Muscle of leg (tissue), 11 donors: ENCODE data around the gene OR10A6. TPM values are rescaled to one million over a fixed set of nuclear protein-coding genes. Genes with fewer than 3 reads are reported as not detected.
A peak's percentile ranks its signal among the peaks of the same experiment; 100 is the strongest.

Source experiments
- DNase-seq: peaks from one replicate; pipeline ENCODE4 v3.0.0; 2013
- H3K27ac ChIP-seq: one replicate; pipeline ENCODE4 v1.5.1; 2013; ENCODE audit warnings: mild to moderate bottlenecking, low read length, control low read depth
- H3K27me3 ChIP-seq: one replicate; pipeline ENCODE4 v1.6.1; 2013; ENCODE audit warnings: low read length; ENCODE audit not compliant: control insufficient read depth, insufficient read depth
- H3K36me3 ChIP-seq: one replicate; pipeline ENCODE4 v1.6.1; 2013; ENCODE audit warnings: low read length; ENCODE audit not compliant: control insufficient read depth, insufficient read depth
- H3K4me1 ChIP-seq: one replicate; pipeline ENCODE4 v1.6.1; 2013; ENCODE audit warnings: low read length; ENCODE audit not compliant: control insufficient read depth, insufficient read depth
- H3K4me3 ChIP-seq: one replicate; pipeline ENCODE4 v1.5.1; 2013; ENCODE audit warnings: low read length, control low read depth
- H3K9me3 ChIP-seq: replicated peaks from 2 replicates; pipeline ENCODE4 v1.6.1; 2013; ENCODE audit warnings: low read depth, low read length; ENCODE audit not compliant: control insufficient read depth
- WGBS: methylation state at CpG from one replicate; pipeline ENCODE4 v1.1.5; 2013; ENCODE audit warnings: missing lambda C conversion rate; ENCODE audit not compliant: insufficient coverage; 5-methylcytosine and 5-hydroxymethylcytosine counted together
- polyA plus RNA-seq, 8 donors: library from polyadenylated mRNA; unstranded; fragments of 120-200 nt; gene quantifications; one replicate each; pipeline versions ENCODE4 v1.2.1 to v1.2.3, GENCODE V29; 2013; ENCODE audit warnings: inconsistent platforms in 1 of 8, low replicate concordance in 1 of 8; ENCODE audit not compliant: insufficient read length in 8 of 8, insufficient read depth in 1 of 8
- total RNA-seq: library from RNA; stranded (reverse); fragments of 120-200 nt; gene quantifications from one replicate; pipeline ENCODE4 v1.2.4, GENCODE V29; 2013

Gene OR10A6
- total and polyA plus RNA-seq, 9 donors = not detected

DNA sequence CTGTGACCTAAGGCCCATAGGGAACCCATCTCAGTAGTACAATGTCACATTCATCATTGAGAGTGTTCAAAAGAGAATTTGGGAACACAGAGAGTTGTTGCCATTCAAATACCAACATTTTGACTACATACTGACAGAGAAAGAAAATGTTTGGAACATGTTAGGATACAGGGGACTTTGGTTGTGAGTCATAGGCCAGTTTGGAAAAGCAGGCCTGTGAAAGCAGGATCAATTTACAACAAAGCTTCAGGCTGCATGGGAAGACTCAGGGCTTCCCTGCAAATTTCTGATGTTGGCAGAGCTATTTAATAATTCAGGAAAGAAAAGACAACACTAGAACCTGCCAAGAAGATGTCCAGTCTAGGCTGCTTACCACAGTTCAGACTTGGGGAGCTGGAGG, 33.8 kb upstream of the OR10A6 start:
- Histone ChIP-seq H3K9me3 (no peaks in the 10 kb centered on the region), H3K36me3 (no peaks in the 10 kb centered on the region), H3K27ac (no peak overlapping the region), H3K4me3 (no peak overlapping the region), H3K27me3 (no peaks in the 10 kb centered on the region), H3K4me1 (no peaks in the 10 kb centered on the region)
- DNase-seq = no peak

DNA sequence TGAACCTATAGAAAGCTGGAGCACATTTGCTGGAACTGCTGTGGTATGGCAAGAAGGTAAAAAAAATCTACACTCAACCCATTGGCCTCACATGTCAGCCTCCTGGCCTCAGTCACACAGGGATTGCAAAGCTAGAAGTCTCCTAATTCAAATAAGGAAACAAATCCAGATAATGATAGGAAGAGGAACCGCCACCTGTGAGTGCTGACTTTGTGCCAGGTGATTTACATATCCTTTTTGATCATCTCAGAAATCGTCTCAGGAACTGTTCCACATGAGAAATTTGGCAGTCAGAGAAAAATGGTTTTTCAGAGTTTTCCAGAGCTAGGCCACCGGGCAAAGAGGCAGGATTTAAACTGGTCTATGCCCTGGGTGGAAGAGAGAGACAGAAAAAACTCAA, 33.2 kb upstream of the OR10A6 start:
- Histone ChIP-seq H3K27ac (no peak overlapping the region), H3K36me3 (no peaks in the 10 kb centered on the region), H3K27me3 (no peaks in the 10 kb centered on the region), H3K4me1 (no peaks in the 10 kb centered on the region), H3K4me3 (no peak overlapping the region), H3K9me3 (no peaks in the 10 kb centered on the region)
- DNase-seq = no peak
- 66% methylated on average over 3 of the region's 3 CpGs for WGBS

DNA sequence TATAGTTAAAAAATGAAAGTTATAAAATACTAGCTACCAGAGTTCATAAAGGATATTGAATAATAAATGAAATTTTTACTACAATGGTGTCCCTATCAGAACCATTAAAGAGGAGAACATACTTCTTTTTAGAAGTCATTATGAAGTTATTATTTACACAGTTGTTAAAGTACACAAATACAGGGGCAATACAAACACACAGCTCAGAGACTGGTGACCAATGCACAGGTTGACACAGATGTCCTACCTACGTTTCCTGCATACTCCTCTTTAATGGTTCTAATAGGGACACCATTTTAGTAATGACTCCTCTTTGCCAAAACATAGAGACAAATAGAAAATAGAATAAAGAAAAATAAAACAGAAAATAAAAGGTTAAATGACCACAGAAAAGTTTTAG, 24.1 kb upstream of the OR10A6 start:
- WGBS = no CpG with 5 or more reads among the region's 1 CpG
- Histone ChIP-seq H3K4me1 (no peaks in the 10 kb centered on the region), H3K9me3 (no peaks in the 10 kb centered on the region), H3K4me3 (no peak overlapping the region), H3K27me3 (no peaks in the 10 kb centered on the region), H3K36me3 (no peaks in the 10 kb centered on the region), H3K27ac (no peak overlapping the region)
- DNase-seq = no peak

DNA sequence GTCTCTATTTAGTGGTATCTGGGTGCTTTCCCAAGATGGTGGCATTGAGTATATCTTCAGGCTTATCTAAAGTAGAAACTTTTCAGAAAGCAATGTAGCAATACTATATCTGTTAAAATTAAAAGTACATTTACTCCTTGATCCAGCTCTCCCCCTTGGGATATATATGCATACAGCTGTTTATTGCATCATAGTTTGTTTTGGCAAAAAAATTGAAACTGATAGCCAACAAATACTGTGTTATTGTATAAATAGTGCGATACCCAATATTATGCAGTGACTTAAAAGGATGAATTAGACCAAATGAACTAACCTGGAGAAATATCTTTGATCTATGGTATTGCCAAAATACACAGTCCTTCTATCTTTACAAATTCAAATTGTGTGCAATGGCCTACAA, 18.9 kb upstream of the OR10A6 start:
- peak; percentile 7 for DNase-seq
- no CpG with 5 or more reads among the region's 1 CpG for WGBS
- Histone ChIP-seq H3K9me3 (peaks cover 5% of the 10 kb centered on the region), H3K36me3 (no peaks in the 10 kb centered on the region), H3K4me3 (no peak overlapping the region), H3K27ac (no peak overlapping the region), H3K4me1 (no peaks in the 10 kb centered on the region), H3K27me3 (no peaks in the 10 kb centered on the region)

DNA sequence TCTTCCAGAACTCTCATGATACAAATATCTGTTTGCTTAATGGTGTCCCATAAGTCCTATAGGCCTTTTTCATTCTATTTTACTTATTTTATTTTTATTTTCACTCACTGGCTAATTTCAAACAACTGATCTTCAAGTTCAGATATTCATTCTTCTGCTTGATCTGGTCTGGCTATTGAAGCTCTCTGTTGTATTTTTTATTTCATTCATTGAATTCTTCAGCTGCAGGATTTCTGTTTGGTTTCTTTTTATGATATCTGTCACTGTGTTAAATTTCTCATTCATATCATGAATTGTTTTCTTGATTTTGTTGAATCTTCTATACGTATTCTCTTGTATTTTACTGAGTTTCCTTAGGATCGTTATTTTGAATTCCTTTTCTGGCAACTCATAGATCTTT, 13.1 kb upstream of the OR10A6 start:
- Histone ChIP-seq H3K27ac (no peak overlapping the region), H3K9me3 (peaks cover 21% of the 10 kb centered on the region), H3K4me1 (no peaks in the 10 kb centered on the region), H3K27me3 (no peaks in the 10 kb centered on the region), H3K36me3 (no peaks in the 10 kb centered on the region), H3K4me3 (no peak overlapping the region)
- DNase-seq = no peak
- no CpG with 5 or more reads among the region's 2 CpGs for WGBS

DNA sequence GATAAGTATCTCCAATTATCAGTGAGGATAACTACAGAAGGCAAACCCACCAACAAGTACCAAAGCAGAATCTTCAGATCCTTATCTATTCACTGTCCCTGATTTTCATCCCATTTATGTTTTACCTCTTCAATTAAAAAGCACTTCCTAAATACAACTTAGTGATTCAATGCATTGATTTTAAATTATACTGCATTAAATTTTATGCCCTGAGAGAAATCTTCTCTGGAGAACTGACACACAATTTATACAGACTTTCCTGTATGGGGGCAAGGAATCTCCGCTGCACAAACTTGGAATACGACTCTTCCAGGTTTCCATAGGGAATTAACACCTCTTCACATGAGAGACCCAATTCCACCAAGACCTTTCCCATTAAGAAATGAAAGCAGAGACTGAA, 10.5 kb upstream of the OR10A6 start, which contains the start of gene OR10A3:
Gene OR10A3 (minus strand): TSS at position 101 of the 400 bp plus-strand sequence. CDS start 2,188 bp downstream, outside the sequence.
- no CpG with 5 or more reads among the region's 2 CpGs for WGBS
- H3K9me3 ChIP-seq = peaks cover 21% of the 10 kb centered on the region

DNA sequence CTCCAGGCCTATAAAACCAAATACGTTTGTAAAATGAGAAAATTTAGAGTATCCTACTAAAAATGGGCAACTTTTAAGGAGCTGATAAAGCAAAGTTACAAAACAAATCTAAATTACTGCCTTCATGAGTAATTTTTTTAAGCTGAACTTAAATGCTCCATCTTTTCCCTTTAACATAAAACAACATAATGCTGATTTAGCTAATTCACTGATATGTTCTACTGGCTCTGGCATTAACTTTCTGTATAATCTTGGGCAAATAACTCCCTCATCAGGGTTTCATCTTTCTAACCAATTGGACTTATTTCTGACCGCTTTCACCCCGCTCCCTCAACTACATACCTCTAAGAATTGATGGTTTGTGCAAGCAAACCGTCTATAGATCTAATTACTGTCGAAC, 10.1 kb upstream of the OR10A6 start:
- DNase-seq = no peak
- WGBS = no CpG with 5 or more reads among the region's 5 CpGs
- peaks cover 21% of the 10 kb centered on the region for H3K9me3 ChIP-seq
- no peak overlapping the region for H3K27ac ChIP-seq
- no peaks in the 10 kb centered on the region for H3K27me3 ChIP-seq
- H3K4me1 ChIP-seq = no peaks in the 10 kb centered on the region
- no peaks in the 10 kb centered on the region for H3K36me3 ChIP-seq
- H3K4me3 ChIP-seq = no peak overlapping the region

More for the DNA sequence above, 10.5 kb upstream of the OR10A6 start, which contains the start of gene OR10A3:
- Histone ChIP-seq H3K4me3 (no peak within 1 kb of the TSS), H3K36me3 (no peaks in the 10 kb centered on the region), H3K4me1 (no peaks in the 10 kb centered on the region), H3K27me3 (no peaks in the 10 kb centered on the region), H3K27ac (no peak within 1 kb of the TSS)
- no peak for DNase-seq

DNA sequence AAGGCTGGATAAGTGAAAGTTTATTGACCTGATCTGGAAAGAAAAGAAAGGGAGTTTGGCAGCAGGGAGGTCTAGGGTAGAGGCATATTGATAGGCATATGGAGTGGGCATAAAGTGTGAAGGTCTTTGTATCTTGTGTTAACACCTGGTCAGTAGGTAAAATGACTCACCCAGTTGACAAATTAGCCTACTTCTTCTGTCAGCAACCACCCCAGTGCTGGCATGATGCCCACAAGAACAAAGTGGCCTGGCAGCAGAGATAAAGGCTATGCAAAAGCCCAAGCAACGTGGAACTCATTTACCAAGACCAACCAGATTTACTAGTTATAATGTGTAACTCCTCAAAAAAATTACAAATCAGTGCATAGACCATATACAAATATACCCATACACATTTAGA, 5.5 kb upstream of the OR10A6 start:
- no peak for DNase-seq
- H3K4me3 ChIP-seq = no peak overlapping the region
- no peaks in the 10 kb centered on the region for H3K36me3 ChIP-seq
- no peaks in the 10 kb centered on the region for H3K27me3 ChIP-seq
- H3K9me3 ChIP-seq = no peaks in the 10 kb centered on the region
- H3K4me1 ChIP-seq = no peaks in the 10 kb centered on the region
- H3K27ac ChIP-seq = no peak overlapping the region
- no CpG with 5 or more reads among the region's 1 CpG for WGBS

DNA sequence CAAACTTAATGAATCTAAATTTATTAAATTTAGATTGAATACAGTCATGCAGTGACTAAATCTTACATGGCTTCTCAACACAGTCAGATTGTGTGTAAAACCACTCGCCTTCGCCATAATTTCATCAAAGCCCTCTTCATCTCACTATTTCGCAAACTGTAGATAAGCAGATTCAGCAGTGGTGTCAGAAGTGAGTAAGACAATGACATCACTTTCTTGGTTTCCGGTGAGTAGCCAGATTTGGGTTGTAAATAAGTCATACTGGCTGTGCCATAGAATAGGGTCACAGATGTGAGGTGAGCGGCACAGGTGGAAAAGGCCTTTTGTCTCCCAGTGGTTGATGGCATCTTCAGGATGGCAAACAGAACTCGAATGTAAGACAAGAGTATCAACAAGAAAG, 3.4 kb downstream of the OR10A6 start:
- H3K4me1 ChIP-seq = no peaks in the 10 kb centered on the region
- no peak overlapping the region for H3K4me3 ChIP-seq
- no peaks in the 10 kb centered on the region for H3K27me3 ChIP-seq
- H3K9me3 ChIP-seq = no peaks in the 10 kb centered on the region
- 94% methylated on average over 2 of the region's 6 CpGs for WGBS
- no peak overlapping the region for H3K27ac ChIP-seq
- no peaks in the 10 kb centered on the region for H3K36me3 ChIP-seq
- no peak for DNase-seq

DNA sequence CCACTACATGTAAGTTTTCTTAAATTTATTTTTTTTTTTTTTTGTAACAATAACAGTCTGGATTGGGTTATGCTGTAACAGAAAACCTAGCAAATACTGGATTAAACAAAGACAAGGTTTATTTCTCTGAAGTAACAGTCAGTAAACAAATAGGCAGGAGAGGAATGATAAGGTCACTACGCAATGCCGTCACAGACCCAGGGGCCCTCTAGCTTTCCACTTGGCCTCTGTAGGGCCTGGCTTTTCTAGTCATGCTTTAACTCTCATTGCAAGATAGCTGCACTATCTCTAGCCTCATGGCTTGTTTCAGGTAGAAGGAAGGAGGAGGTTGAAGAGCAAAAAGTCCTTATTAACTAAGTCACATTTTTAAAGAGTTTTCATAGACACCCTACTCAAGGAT, 6.5 kb downstream of the OR10A6 start:
- no peaks in the 10 kb centered on the region for H3K27me3 ChIP-seq
- H3K27ac ChIP-seq = no peak overlapping the region
- no peaks in the 10 kb centered on the region for H3K4me1 ChIP-seq
- H3K9me3 ChIP-seq = no peaks in the 10 kb centered on the region
- no peak for DNase-seq
- WGBS = no CpG with 5 or more reads among the region's 2 CpGs
- no peak overlapping the region for H3K4me3 ChIP-seq
- no peaks in the 10 kb centered on the region for H3K36me3 ChIP-seq

DNA sequence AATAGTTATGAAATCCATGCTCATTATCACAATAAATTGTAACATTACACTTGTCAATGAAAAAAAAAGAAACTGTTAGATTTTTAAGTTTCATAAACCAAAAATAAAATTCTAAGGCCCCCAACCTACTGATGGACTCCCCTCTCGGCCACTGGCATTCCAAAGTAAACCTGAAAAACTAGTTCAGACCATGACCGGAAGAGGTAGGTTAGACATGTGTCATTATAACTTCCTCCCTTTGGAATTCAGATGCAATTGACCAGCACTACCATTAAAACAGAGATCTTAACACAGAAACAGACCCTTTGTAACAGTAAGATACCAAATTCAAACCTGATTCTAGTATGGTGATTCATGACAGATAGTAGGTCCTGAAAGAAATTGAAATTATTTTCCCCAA, 12.9 kb downstream of the OR10A6 start:
- H3K27me3 ChIP-seq = no peaks in the 10 kb centered on the region
- no peaks in the 10 kb centered on the region for H3K9me3 ChIP-seq
- H3K4me1 ChIP-seq = no peaks in the 10 kb centered on the region
- H3K4me3 ChIP-seq = no peak overlapping the region
- H3K27ac ChIP-seq = no peak overlapping the region
- H3K36me3 ChIP-seq = no peaks in the 10 kb centered on the region
- DNase-seq = no peak
- no CpG with 5 or more reads among the region's 2 CpGs for WGBS
